Type B pancreatic cell (in vitro differentiated cells): ENCODE results near the gene TACR2. TPM values are rescaled to one million over a fixed set of nuclear protein-coding genes. Genes with fewer than 3 reads are reported as not detected.

Source experiments
- DNase-seq: peaks from one replicate; pipeline ENCODE4 v3.0.0; 2021; ENCODE audit warnings: mixed read lengths; ENCODE audit not compliant: unreplicated experiment; ENCODE audit errors: extremely low spot score
- H3K27ac Mint-ChIP-seq: 2 replicates; pipeline ENCODE4 v1.8.0; 2021; ENCODE audit warnings: mild to moderate bottlenecking, mixed read lengths
- H3K27me3 Mint-ChIP-seq: 2 replicates; pipeline ENCODE4 v1.8.0; 2021; ENCODE audit warnings: mixed read lengths
- H3K36me3 Mint-ChIP-seq: 2 replicates; pipeline ENCODE4 v1.8.0; 2021; ENCODE audit warnings: mixed read lengths
- H3K4me1 Mint-ChIP-seq: one replicate; pipeline ENCODE4 v1.8.0; 2021; ENCODE audit warnings: mixed read lengths; ENCODE audit not compliant: unreplicated experiment
- H3K4me3 Mint-ChIP-seq: 2 replicates; pipeline ENCODE4 v1.8.0; 2021; ENCODE audit warnings: mild to moderate bottlenecking, mixed read lengths
- H3K9me3 Mint-ChIP-seq: 2 replicates; pipeline ENCODE4 v1.8.0; 2021; ENCODE audit warnings: mixed read lengths
- CTCF ChIP-seq: fragments of 200-600 bp; sonication (generic); conservative IDR thresholded peaks from 2 replicates; pipeline ENCODE4 v1.5.0; 2021; ENCODE audit warnings: antibody characterized with exemption, mild to moderate bottlenecking
- total RNA-seq: library from RNA; stranded (reverse); gene quantifications from 2 replicates; pipeline ENCODE4 v1.2.1, GENCODE V29; 2021; ENCODE audit warnings: low replicate concordance

The TACR2 gene
- total RNA-seq, 1 donor from 2014 or later: not detected

- Mint-ChIP-seq H3K27me3 (no peaks in the 10 kb centered on the region), H3K9me3 (peaks cover 5% of the 10 kb centered on the region), H3K4me3 (no peak overlapping the region)
These were observed 47.2 kb upstream of the TACR2 start for GRCh38 chr10:69463886-69464285.

GRCh38 chr10:69461243-69462025, 44.7 kb upstream of the TACR2 start:
- H3K27ac Mint-ChIP-seq: no peak overlapping the region
- no peaks in the 10 kb centered on the region for H3K27me3 Mint-ChIP-seq
- H3K9me3 Mint-ChIP-seq: peaks cover 9% of the 10 kb centered on the region
- peaks cover 26% of the 10 kb centered on the region for H3K4me1 Mint-ChIP-seq
- no peak for TF ChIP-seq CTCF
- DNase-seq: no peak
- no peak overlapping the region for H3K4me3 Mint-ChIP-seq
- no peaks in the 10 kb centered on the region for H3K36me3 Mint-ChIP-seq

More at GRCh38 chr10:69463886-69464285, 47.2 kb upstream of the TACR2 start:
- no peak for TF ChIP-seq CTCF
- Mint-ChIP-seq H3K27ac (no peak overlapping the region), H3K36me3 (no peaks in the 10 kb centered on the region), H3K4me1 (peaks cover 21% of the 10 kb centered on the region)
- DNase-seq: no peak

GRCh38 chr10:69460576-69461242, 44.0 kb upstream of the TACR2 start:
- peaks cover 26% of the 10 kb centered on the region for H3K4me1 Mint-ChIP-seq
- no peak for TF ChIP-seq CTCF
- no peak for DNase-seq
- no peak overlapping the region for H3K4me3 Mint-ChIP-seq
- H3K27ac Mint-ChIP-seq: no peak overlapping the region
- no peaks in the 10 kb centered on the region for H3K27me3 Mint-ChIP-seq
- H3K36me3 Mint-ChIP-seq: no peaks in the 10 kb centered on the region
- H3K9me3 Mint-ChIP-seq: peaks cover 9% of the 10 kb centered on the region

GRCh38 chr10:69459893-69460575, 43.3 kb upstream of the TACR2 start:
- Mint-ChIP-seq H3K27ac (no peak overlapping the region), H3K4me1 (peaks cover 26% of the 10 kb centered on the region), H3K4me3 (no peak overlapping the region), H3K9me3 (peaks cover 9% of the 10 kb centered on the region), H3K36me3 (no peaks in the 10 kb centered on the region), H3K27me3 (no peaks in the 10 kb centered on the region)
- DNase-seq: no peak
- TF ChIP-seq CTCF: no peak

GRCh38 chr10:69459101-69459790, 42.5 kb upstream of the TACR2 start:
- peak overlapping the region; percentile 1 for H3K4me3 Mint-ChIP-seq
- peaks cover 9% of the 10 kb centered on the region for H3K9me3 Mint-ChIP-seq
- no peaks in the 10 kb centered on the region for H3K27me3 Mint-ChIP-seq
- peaks cover 26% of the 10 kb centered on the region for H3K4me1 Mint-ChIP-seq
- peak overlapping the region; percentile 80 for H3K27ac Mint-ChIP-seq
- no peak for TF ChIP-seq CTCF
- no peak for DNase-seq
- no peaks in the 10 kb centered on the region for H3K36me3 Mint-ChIP-seq
